HUES48 (cell line): ENCODE measurements around the gene AFG1L.
"Not testable (repeated sequence)": the region's sequence is repeated elsewhere in the genome, so short reads cannot be mapped to it uniquely, and the experiment has no call there.

Experiments
- H3K27ac ChIP-seq: one replicate; pipeline ENCODE4 v1.7.0; 2013; ENCODE audit warnings: low read depth, low read length, inconsistent platforms
- H3K27me3 ChIP-seq: 2 replicates; pipeline ENCODE4 v1.6.1; 2013; ENCODE audit warnings: mild to moderate bottlenecking, low read length; ENCODE audit not compliant: control insufficient read depth, insufficient read depth
- H3K36me3 ChIP-seq: 2 replicates; pipeline ENCODE4 v1.6.1; 2013; ENCODE audit warnings: low read length; ENCODE audit not compliant: control insufficient read depth, insufficient read depth
- H3K4me1 ChIP-seq: 2 replicates; pipeline ENCODE4 v1.6.1; 2013; ENCODE audit warnings: mild to moderate bottlenecking, low read length; ENCODE audit not compliant: control insufficient read depth, insufficient read depth
- H3K4me3 ChIP-seq: 2 replicates; pipeline ENCODE4 v1.5.1; 2013; ENCODE audit warnings: mild to moderate bottlenecking, low read depth, low read length
- H3K9ac ChIP-seq: 2 replicates; pipeline ENCODE4 v1.6.1; 2013; ENCODE audit warnings: mild to moderate bottlenecking, low read depth, low read length, moderate library complexity
- H3K9me3 ChIP-seq: 2 replicates; pipeline ENCODE4 v1.6.1; 2013; ENCODE audit warnings: low read length; ENCODE audit not compliant: control insufficient read depth, insufficient read depth

The AFG1L gene

DNA sequence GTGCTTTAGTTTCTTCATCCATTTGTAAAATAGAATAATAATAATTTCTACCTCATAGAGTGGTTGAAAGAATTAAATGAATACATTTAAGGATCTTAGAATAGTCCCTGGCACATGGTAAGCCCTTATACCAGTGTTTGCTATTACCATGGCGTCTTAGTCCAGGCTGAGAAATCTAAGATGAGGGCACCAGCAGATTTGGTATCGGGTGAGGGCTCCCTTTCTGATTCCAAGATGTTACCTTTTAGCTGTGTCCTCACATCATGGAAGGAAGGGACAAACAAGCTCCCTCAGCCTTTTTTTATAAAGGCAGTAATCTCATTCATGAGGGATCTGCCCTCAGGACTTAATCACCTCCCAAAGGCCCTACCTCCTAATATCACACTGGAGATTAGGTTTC, 141.9 kb downstream of the AFG1L start:
- Histone ChIP-seq H3K9me3 (no peaks in the 10 kb centered on the region), H3K9ac (no peak overlapping the region), H3K36me3 (no peaks in the 10 kb centered on the region), H3K4me3 (no peak overlapping the region), H3K4me1 (no peaks in the 10 kb centered on the region), H3K27ac (no peak overlapping the region), H3K27me3 (no peaks in the 10 kb centered on the region)

- Histone ChIP-seq H3K4me3 (no peak overlapping the region), H3K4me1 (no peaks in the 10 kb centered on the region), H3K27ac (no peak overlapping the region), H3K36me3 (no peaks in the 10 kb centered on the region), H3K9me3 (no peaks in the 10 kb centered on the region), H3K27me3 (no peaks in the 10 kb centered on the region), H3K9ac (no peak overlapping the region)
These were observed 143.0 kb downstream of the AFG1L start for GRCh38 chr6:108437821-108438220.

DNA sequence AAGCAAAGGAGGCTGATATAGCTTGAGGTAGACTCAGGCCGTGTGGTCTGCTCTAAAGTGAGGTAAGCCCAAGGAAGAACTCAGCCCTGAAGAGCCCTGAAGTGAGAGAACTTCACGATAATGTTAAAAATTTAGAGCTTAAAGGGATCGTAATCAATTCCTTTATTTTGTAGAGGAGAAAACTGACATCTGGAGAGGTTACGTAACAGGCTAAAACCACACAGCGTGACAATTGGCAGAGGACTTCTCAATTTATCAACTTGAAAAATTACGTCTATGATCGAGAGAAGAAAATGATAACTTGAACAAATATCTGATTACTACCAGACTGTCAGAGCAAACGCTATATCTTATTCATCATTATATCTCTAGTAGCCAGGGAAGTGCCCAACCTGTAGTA, 144.1 kb downstream of the AFG1L start:
- no peak overlapping the region for H3K27ac ChIP-seq
- no peaks in the 10 kb centered on the region for H3K9me3 ChIP-seq
- no peak overlapping the region for H3K9ac ChIP-seq
- H3K4me3 ChIP-seq = no peak overlapping the region
- no peaks in the 10 kb centered on the region for H3K27me3 ChIP-seq
- no peaks in the 10 kb centered on the region for H3K4me1 ChIP-seq
- H3K36me3 ChIP-seq = no peaks in the 10 kb centered on the region

GRCh38 chr6:108441141-108441540, 146.3 kb downstream of the AFG1L start:
- Histone ChIP-seq H3K27me3 (no peaks in the 10 kb centered on the region), H3K9ac (no peak overlapping the region), H3K4me1 (no peaks in the 10 kb centered on the region), H3K4me3 (no peak overlapping the region), H3K9me3 (no peaks in the 10 kb centered on the region), H3K36me3 (no peaks in the 10 kb centered on the region), H3K27ac (no peak overlapping the region)

GRCh38 chr6:108442770-108443520, 148.1 kb downstream of the AFG1L start:
- no peak overlapping the region for H3K27ac ChIP-seq
- H3K36me3 ChIP-seq = no peaks in the 10 kb centered on the region
- H3K9me3 ChIP-seq = no peaks in the 10 kb centered on the region
- no peaks in the 10 kb centered on the region for H3K4me1 ChIP-seq
- H3K9ac ChIP-seq = no peak overlapping the region
- H3K4me3 ChIP-seq = no peak overlapping the region
- H3K27me3 ChIP-seq = no peaks in the 10 kb centered on the region

DNA sequence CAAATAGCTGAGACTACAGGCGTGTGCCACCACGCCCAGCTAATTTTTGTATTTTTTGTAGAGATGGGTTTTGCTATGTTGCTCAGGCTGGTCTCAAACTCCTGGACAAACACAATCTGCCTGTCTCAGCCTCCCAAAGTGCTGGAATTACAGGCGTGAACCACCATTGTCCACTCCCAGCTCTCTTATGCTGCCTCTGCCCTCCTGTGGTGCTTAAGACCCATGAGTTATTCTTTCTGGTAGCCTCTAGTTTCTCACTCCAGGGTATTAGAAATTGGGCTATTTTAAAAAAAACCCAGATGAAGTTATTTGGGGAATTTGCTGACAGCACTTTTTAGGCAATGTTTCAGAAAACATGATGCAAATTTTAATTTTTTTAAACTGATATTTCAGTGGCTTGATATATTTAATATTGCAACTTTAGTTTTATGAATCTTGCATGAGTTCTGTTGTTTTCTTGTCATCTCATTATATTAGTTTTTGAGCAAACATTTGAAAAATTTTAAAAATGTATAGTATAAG, 151.8 kb downstream of the AFG1L start:
- Histone ChIP-seq H3K9ac (no peak overlapping the region), H3K27me3 (no peaks in the 10 kb centered on the region), H3K36me3 (no peaks in the 10 kb centered on the region), H3K9me3 (no peaks in the 10 kb centered on the region), H3K4me3 (no peak overlapping the region), H3K4me1 (no peaks in the 10 kb centered on the region), H3K27ac (no peak overlapping the region)

DNA sequence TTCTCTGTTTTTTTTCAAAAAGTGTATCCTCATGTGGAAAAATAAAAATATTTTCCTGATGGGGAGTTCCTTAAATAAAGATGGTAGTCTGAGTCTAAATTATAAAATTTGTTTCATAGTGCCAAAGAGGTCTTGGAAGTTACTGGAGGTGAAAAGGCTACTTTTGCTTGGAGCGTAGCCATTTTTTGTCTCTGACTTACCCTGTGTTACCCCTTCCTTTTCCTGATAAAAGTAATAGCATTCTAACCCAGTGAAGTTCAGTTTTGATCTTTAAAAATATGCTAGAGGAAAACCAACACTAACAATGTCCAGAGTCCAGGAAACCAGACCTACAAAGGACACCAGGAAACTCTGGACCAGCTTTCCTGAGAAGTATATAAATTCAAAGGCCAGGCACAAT, 153.6 kb downstream of the AFG1L start:
- Histone ChIP-seq H3K9me3 (no peaks in the 10 kb centered on the region), H3K4me1 (peaks cover 11% of the 10 kb centered on the region), H3K36me3 (no peaks in the 10 kb centered on the region), H3K27ac (no peak overlapping the region), H3K9ac (no peak overlapping the region), H3K4me3 (no peak overlapping the region), H3K27me3 (no peaks in the 10 kb centered on the region)

- not testable (repeated sequence) for H3K4me3 ChIP-seq, H3K27me3 ChIP-seq, H3K36me3 ChIP-seq, H3K9ac ChIP-seq, H3K9me3 ChIP-seq, H3K27ac ChIP-seq
- peaks cover 13% of the 10 kb centered on the region for H3K4me1 ChIP-seq
These were observed 154.9 kb downstream of the AFG1L start for GRCh38 chr6:108449717-108450116.

DNA sequence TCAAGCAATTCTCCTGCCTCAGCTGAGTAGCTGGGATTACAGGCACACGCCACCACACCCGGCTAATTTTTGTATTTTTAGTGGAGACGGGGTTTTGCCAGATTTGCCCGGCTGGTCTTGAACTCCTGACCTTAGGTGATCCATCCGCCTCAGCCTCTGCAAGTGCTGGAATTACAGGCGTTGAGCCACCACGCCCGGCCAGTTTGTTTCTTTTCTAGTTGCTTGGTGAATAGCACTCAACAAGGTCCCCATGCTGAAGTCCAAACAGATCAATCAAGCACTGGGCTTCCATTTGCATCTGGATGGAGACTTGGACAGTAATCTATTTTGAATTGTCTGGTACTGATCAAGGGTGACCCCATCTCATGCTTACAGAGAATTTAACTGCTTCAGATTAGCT, 157.0 kb downstream of the AFG1L start:
- peaks cover 13% of the 10 kb centered on the region for H3K4me1 ChIP-seq
- H3K27ac ChIP-seq = no peak overlapping the region
- no peaks in the 10 kb centered on the region for H3K9me3 ChIP-seq

GRCh38 chr6:108452711-108453195, 157.9 kb downstream of the AFG1L start:
- H3K27me3 ChIP-seq = no peaks in the 10 kb centered on the region
- no peaks in the 10 kb centered on the region for H3K9me3 ChIP-seq
- H3K4me3 ChIP-seq = no peak overlapping the region
- H3K9ac ChIP-seq = no peak overlapping the region
- H3K27ac ChIP-seq = peak overlapping the region; percentile 31
- peaks cover 13% of the 10 kb centered on the region for H3K4me1 ChIP-seq
- H3K36me3 ChIP-seq = no peaks in the 10 kb centered on the region

More for the DNA sequence above, 157.0 kb downstream of the AFG1L start:
- no peak overlapping the region for H3K4me3 ChIP-seq
- H3K9ac ChIP-seq = no peak overlapping the region
- no peaks in the 10 kb centered on the region for H3K36me3 ChIP-seq
- H3K27me3 ChIP-seq = no peaks in the 10 kb centered on the region

DNA sequence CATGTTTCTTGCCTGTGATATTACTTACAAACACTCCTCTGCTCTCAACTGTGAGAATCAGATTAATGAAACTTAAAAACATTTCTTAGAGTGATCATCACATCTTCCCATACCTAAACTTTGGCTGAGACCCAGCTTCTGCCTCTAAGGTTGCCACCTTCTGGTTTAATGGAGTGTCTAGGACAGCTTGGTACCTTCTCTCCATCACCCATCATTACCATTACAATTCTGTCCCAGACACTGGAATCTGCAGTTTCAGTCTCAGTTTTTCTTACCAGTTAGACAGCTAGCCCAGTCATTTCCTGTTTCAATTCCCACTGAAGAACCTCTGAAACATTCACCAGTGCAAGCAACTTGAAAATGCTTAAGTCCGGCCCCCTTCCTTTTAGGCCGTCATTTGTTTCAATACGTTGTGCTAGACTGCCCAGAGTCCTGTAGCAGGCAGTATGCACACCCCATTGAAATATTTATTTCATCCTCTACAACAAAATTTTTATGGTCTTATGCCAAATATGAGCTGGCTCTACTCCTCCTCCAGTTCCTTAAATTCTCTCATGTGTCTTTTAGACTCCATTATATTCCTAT, 158.8 kb downstream of the AFG1L start:
- H3K27me3 ChIP-seq = no peaks in the 10 kb centered on the region
- H3K36me3 ChIP-seq = no peaks in the 10 kb centered on the region
- H3K4me3 ChIP-seq = no peak overlapping the region
- peaks cover 13% of the 10 kb centered on the region for H3K4me1 ChIP-seq
- H3K9me3 ChIP-seq = no peaks in the 10 kb centered on the region
- H3K27ac ChIP-seq = no peak overlapping the region
- H3K9ac ChIP-seq = no peak overlapping the region
